Calu3 (cell line): ENCODE measurements around the gene FAM174C. TPM values are rescaled to one million over a fixed set of nuclear protein-coding genes. Genes with fewer than 3 reads are reported as not detected.

Experiments
- BruUV-seq: library from RNA; stranded (reverse); fragments of 400-500 nt; replicated peaks from 2 replicates; lab custom pipeline; 2021; lab: Mats Ljungman, UMichigan
- CTCF ChIA-PET: fragments of 300-600 bp; sonication (Branson Sonifier 250); formaldehyde crosslinking; loops from one replicate; lab custom pipeline; 2022; ENCODE audit warnings: antibody characterized with exemption; lab: Charles Lee
- DNase-seq: peaks from one replicate; pipeline ENCODE4 v3.0.0; 2022
- H3K27ac Mint-ChIP-seq: one replicate; pipeline ENCODE4 v1.8.0; 2022; ENCODE audit warnings: mixed read lengths; ENCODE audit not compliant: unreplicated experiment
- H3K27me3 Mint-ChIP-seq: one replicate; pipeline ENCODE4 v1.8.0; 2022; ENCODE audit warnings: mixed read lengths; ENCODE audit not compliant: unreplicated experiment
- H3K36me3 Mint-ChIP-seq: one replicate; pipeline ENCODE4 v1.8.0; 2022; ENCODE audit warnings: mild to moderate bottlenecking, moderate library complexity, mixed read lengths; ENCODE audit not compliant: insufficient read depth, unreplicated experiment
- H3K4me1 Mint-ChIP-seq: one replicate; pipeline ENCODE4 v1.8.0; 2022; ENCODE audit warnings: mild to moderate bottlenecking, low read depth, mixed read lengths; ENCODE audit not compliant: unreplicated experiment
- H3K4me3 Mint-ChIP-seq: one replicate; pipeline ENCODE4 v1.8.0; 2022; ENCODE audit warnings: mild to moderate bottlenecking, low read depth, moderate library complexity, mixed read lengths; ENCODE audit not compliant: unreplicated experiment
- H3K9me3 Mint-ChIP-seq: one replicate; pipeline ENCODE4 v1.8.0; 2022; ENCODE audit warnings: low read depth, mixed read lengths; ENCODE audit not compliant: unreplicated experiment
- intact Hi-C: fragments of 100-400 bp; cut with micrococcal nuclease; formaldehyde crosslinking; loops from one replicate; pipeline ENCODE4 v1.10.0; 2022; ENCODE audit not compliant: unreplicated experiment
- total RNA-seq: library from RNA; stranded (reverse); gene quantifications from 2 replicates; pipeline ENCODE4 v1.2.3, GENCODE V29; 2022
- TF ChIP-seq, protein P1 (sequence below): fragments of 200-600 bp; IDR thresholded peaks from one replicate; pipeline ENCODE4 v1.8.0; 2022; ENCODE audit warnings: antibody characterized with exemption; ENCODE audit not compliant: unreplicated experiment

The FAM174C gene
- total RNA-seq, 1 experiment from 2014 or later, result 34.4 TPM

GRCh38 chr19:1307320-1307719 is 32.0 kb downstream of the FAM174C start:
- no peak overlapping the region for H3K4me3 Mint-ChIP-seq
- no peaks in the 10 kb centered on the region for H3K9me3 Mint-ChIP-seq
- peaks cover 4% of the 10 kb centered on the region for H3K36me3 Mint-ChIP-seq
- H3K27ac Mint-ChIP-seq, result no peak overlapping the region
- no peaks in the 10 kb centered on the region for H3K27me3 Mint-ChIP-seq
- intact Hi-C loops, result no loop called here
- TF ChIP-seq, protein P1, sequence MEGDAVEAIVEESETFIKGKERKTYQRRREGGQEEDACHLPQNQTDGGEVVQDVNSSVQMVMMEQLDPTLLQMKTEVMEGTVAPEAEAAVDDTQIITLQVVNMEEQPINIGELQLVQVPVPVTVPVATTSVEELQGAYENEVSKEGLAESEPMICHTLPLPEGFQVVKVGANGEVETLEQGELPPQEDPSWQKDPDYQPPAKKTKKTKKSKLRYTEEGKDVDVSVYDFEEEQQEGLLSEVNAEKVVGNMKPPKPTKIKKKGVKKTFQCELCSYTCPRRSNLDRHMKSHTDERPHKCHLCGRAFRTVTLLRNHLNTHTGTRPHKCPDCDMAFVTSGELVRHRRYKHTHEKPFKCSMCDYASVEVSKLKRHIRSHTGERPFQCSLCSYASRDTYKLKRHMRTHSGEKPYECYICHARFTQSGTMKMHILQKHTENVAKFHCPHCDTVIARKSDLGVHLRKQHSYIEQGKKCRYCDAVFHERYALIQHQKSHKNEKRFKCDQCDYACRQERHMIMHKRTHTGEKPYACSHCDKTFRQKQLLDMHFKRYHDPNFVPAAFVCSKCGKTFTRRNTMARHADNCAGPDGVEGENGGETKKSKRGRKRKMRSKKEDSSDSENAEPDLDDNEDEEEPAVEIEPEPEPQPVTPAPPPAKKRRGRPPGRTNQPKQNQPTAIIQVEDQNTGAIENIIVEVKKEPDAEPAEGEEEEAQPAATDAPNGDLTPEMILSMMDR, result no peak
- H3K4me1 Mint-ChIP-seq, result no peaks in the 10 kb centered on the region
- DNase-seq, result no peak
- CTCF ChIA-PET, result no interaction called here
- no TSS peak for BruUV-seq

- Mint-ChIP-seq H3K27me3 (no peaks in the 10 kb centered on the region), H3K36me3 (peaks cover 4% of the 10 kb centered on the region), H3K4me3 (no peak overlapping the region), H3K27ac (no peak overlapping the region), H3K9me3 (no peaks in the 10 kb centered on the region), H3K4me1 (no peaks in the 10 kb centered on the region)
- TF ChIP-seq, protein P1, result no peak
- CTCF ChIA-PET, result no interaction called here
- no TSS peak for BruUV-seq
- intact Hi-C loops, result no loop called here
- DNase-seq, result no peak
These were observed 32.5 kb downstream of the FAM174C start for GRCh38 chr19:1307755-1308303.

- Mint-ChIP-seq H3K36me3 (peaks cover 4% of the 10 kb centered on the region), H3K27me3 (no peaks in the 10 kb centered on the region), H3K4me1 (no peaks in the 10 kb centered on the region), H3K4me3 (no peak overlapping the region), H3K9me3 (no peaks in the 10 kb centered on the region), H3K27ac (no peak overlapping the region)
- CTCF ChIA-PET, result no interaction called here
- intact Hi-C loops, result no loop called here
- DNase-seq, result no peak
- TF ChIP-seq, protein P1, result no peak
- no TSS peak for BruUV-seq
These were observed 33.4 kb downstream of the FAM174C start for GRCh38 chr19:1308718-1309117.

DNA sequence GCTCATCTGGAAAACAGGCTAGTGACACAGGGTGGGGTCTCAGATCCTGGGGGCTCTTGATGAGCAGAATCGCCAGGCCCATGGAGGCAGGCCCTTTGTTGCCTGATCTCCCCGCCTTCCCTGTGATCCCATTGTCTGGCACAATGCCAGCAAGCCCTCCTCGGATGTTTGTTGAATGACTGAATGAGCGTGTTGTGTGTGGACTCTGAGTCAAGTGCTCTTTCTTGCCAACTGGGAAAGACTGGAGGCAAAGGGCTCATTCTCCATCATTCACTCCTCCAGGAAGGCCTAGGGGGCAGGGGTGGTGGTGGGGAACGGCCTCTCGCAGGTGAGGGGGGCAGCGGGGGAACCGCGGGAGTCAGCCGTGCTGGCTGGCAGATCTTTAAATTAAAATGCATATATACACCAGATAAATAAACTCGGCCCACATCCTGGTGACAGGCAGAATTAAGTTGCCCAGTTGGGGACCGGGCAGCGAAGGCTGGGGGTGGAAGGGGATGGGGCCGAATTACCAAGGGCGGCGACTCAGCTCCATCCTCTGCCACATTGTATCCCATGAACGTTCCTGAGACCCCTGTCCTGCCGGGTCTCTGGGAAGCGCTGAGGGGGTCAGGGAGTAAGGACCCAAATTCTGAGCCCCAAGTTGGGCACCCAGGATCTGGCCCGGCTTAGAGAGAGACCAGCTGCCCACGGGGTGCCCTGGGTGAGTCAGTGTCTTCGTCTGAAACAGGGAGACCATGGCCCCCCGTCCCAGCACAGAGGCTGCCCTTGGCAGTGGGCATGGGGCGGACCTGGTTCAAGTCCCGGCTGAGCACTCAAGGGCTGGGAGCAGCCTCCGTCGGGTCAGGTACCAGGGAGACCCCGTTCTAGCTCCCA is 34.9 kb downstream of the FAM174C start:
- CTCF ChIA-PET, result no interaction called here
- no peaks in the 10 kb centered on the region for H3K27me3 Mint-ChIP-seq
- BruUV-seq, result no TSS peak
- peaks cover 4% of the 10 kb centered on the region for H3K36me3 Mint-ChIP-seq
- no peak for DNase-seq
- intact Hi-C loops, result no loop called here
- H3K9me3 Mint-ChIP-seq, result no peaks in the 10 kb centered on the region
- no peak overlapping the region for H3K27ac Mint-ChIP-seq
- TF ChIP-seq, protein P1, result no peak
- H3K4me1 Mint-ChIP-seq, result no peaks in the 10 kb centered on the region
- no peak overlapping the region for H3K4me3 Mint-ChIP-seq
